Psoas muscle (tissue), 8 donors: ENCODE data around the gene PHLPP1. TPM values are rescaled to one million over a fixed set of nuclear protein-coding genes. Genes with fewer than 3 reads are reported as not detected.

Source experiments
- ATAC-seq, 4 donors: fragments of 200-7000 bp; cut with Tn5 transposase; one replicate each; pipeline ENCODE4 v1.9.1; 2020; ENCODE audit warnings: moderate library complexity in 3 of 4, mild to moderate bottlenecking in 2 of 4
- DNase-seq, 2 donors: peaks; one replicate each; pipeline ENCODE4 v3.0.0-alpha.2; 2020
- H3K27ac ChIP-seq: fragments of 200-600 bp; one replicate; pipeline ENCODE4 v1.8.0; 2022
- H3K27me3 ChIP-seq, 3 donors: fragments of 200-600 bp in 1 of 3; one replicate each; pipeline versions ENCODE4 v1.6.1 to v1.8.0; 2013 to 2022; ENCODE audit warnings: low read length in 2 of 3, mild to moderate bottlenecking in 2 of 3, moderate library complexity in 1 of 3; ENCODE audit not compliant: insufficient read depth in 3 of 3
- H3K36me3 ChIP-seq, 2 donors: fragments of 200-600 bp in 1 of 2; one replicate each; pipeline versions ENCODE4 v1.6.1 to v1.8.0; 2013 to 2022; ENCODE audit warnings: low read depth in 1 of 2, mild to moderate bottlenecking in 1 of 2, moderate library complexity in 1 of 2; ENCODE audit not compliant: insufficient read depth in 1 of 2
- H3K4me1 ChIP-seq: fragments of 200-600 bp; one replicate; pipeline ENCODE4 v1.8.0; 2022
- H3K4me3 ChIP-seq: fragments of 200-600 bp; one replicate; pipeline ENCODE4 v1.8.0; 2022; ENCODE audit warnings: mild to moderate bottlenecking
- H3K9me3 ChIP-seq: fragments of 200-600 bp; one replicate; pipeline ENCODE4 v1.8.0; 2022
- CTCF ChIP-seq: fragments of 200-600 bp; IDR thresholded peaks from one replicate; pipeline ENCODE4 v1.8.0; 2022; ENCODE audit warnings: antibody characterized with exemption
- WGBS, 3 donors: extraction: QIAGEN DNeasy Blood & Tissue Kit; methylation state at CpG; one replicate each; pipeline versions ENCODE4 v1.1.6 to v1.1.7; 2013; 5-methylcytosine and 5-hydroxymethylcytosine counted together
- intact Hi-C, 2 donors: fragments of 100-400 bp; cut with DNase I; formaldehyde crosslinking; loops; one replicate each; pipeline versions ENCODE4 v1.11.0 to v1.14.2; 2022
- polyA plus RNA-seq, 3 donors: library from polyadenylated mRNA; stranded (reverse); fragments of 200-250 nt; gene quantifications; one replicate each; pipeline ENCODE4 v1.2.3, GENCODE V29; 2013
- total RNA-seq, 4 donors: library from RNA; stranded (reverse); fragmentation: NEBNext Ultra II Directional in 2 of 4; extraction: Animal tissue kit (Norgen Biotek cat#: 25700) in 2 of 4; gene quantifications; one replicate each; pipeline versions ENCODE4 v1.2.1 to v1.2.4, GENCODE V29; 2021 to 2023
- donor health status: healthy with polysubstance abuse.
- donor health status: DM: no; HTN: no; CAD: no; lungs with moderate emphysema.
- donor health status: Bipolar disorder and iron deficiency.
- donor health status: healthy.
- donor health status: DM: yes; HTN: yes; CAD: no.
- donor health status: DM: no; HTN: no; CAD: no.
- donor health status: DM: no; HTN: no; CAD: no.
- donor health status: DM: yes; HTN: yes; CAD: no.

The PHLPP1 gene
- total and polyA plus RNA-seq, 7 donors, result 0.79 to 6.4 (median 3.5) TPM

DNA sequence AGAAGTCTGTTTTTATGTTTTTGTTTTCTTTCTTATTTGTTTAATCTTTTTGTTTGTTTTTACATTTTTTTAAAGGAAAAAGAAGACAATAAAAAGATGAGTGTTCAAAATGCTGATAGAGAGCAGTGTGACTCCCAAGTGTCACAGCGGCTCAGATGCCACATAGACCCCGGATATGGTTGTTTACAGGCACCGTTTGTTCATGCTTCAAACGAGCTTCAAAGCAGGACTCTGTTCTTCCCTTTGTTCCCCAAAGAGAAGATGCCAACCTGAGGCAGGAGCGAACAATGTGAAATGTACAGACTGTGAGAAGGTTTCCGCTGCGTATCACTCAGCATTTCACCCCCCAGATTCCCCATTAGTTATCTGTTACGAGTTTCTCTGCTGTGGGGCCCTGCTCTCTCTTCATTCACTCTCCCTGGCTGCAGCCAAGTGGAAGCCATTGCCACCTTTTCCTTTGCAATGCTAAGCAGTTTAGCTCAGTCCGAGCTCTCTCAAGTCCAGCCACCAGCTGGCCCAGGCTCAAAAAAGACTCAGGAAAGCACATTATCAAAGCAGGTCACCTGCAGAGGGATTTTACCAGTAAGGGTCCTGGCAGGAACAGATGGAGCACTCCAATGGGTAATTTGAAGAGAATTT is 36.4 kb upstream of the PHLPP1 start:
- Histone ChIP-seq H3K9me3 (no peaks in the 10 kb centered on the region), H3K4me1 (no peaks in the 10 kb centered on the region), H3K4me3 (no peak overlapping the region), H3K27ac (no peak overlapping the region), H3K27me3 (no peaks in the 10 kb centered on the region), H3K36me3 (no peaks in the 10 kb centered on the region)
- DNase-seq (no peak), ATAC-seq (no peak)
- intact Hi-C loops, result no loop called here
- TF ChIP-seq CTCF, result no peak
- WGBS, 3 donors, result 65 to 72% (median 67%) methylated on average over 9 of the region's 9 CpGs

DNA sequence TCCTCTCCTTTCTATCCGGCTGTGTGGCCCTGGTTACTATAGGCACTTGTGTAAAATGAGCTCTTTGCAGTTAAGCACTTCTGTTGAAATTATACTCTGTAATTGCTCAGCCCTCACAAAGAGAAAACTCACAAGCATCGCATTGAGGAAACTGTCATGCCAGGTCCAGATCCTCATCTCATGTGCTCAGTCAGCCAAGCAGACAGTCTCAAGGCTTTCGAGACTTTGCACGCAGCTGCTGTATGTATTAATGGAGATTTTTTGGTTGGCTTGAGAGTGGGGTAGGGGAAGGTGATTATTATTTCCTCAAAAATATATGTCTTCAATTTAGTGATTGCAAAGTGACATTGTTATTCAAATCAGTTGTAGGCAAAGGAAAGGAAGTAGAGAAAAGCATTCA is 33.0 kb upstream of the PHLPP1 start:
- 40 to 47% (median 41%) methylated on average over 4 of the region's 4 CpGs for WGBS, 3 donors
- no peak for DNase-seq
- ATAC-seq, result no peak
- H3K36me3 ChIP-seq, result no peaks in the 10 kb centered on the region
- no peak for TF ChIP-seq CTCF
- no peak overlapping the region for H3K4me3 ChIP-seq
- H3K4me1 ChIP-seq, result no peaks in the 10 kb centered on the region
- H3K27me3 ChIP-seq, result no peaks in the 10 kb centered on the region
- H3K9me3 ChIP-seq, result no peaks in the 10 kb centered on the region
- no peak overlapping the region for H3K27ac ChIP-seq
- intact Hi-C loops, result no loop called here

GRCh38 chr18:62683935-62684334 is 31.4 kb upstream of the PHLPP1 start:
- Histone ChIP-seq H3K27me3 (no peaks in the 10 kb centered on the region), H3K4me1 (no peaks in the 10 kb centered on the region), H3K4me3 (no peak overlapping the region), H3K36me3 (no peaks in the 10 kb centered on the region), H3K27ac (no peak overlapping the region), H3K9me3 (peaks cover 5% of the 10 kb centered on the region)
- ATAC-seq, result no peak
- no peak for DNase-seq
- intact Hi-C loops, result no loop called here
- no peak for TF ChIP-seq CTCF
- WGBS, 3 donors, result 42 to 59% (median 47%) methylated on average over 4 of the region's 4 CpGs

DNA sequence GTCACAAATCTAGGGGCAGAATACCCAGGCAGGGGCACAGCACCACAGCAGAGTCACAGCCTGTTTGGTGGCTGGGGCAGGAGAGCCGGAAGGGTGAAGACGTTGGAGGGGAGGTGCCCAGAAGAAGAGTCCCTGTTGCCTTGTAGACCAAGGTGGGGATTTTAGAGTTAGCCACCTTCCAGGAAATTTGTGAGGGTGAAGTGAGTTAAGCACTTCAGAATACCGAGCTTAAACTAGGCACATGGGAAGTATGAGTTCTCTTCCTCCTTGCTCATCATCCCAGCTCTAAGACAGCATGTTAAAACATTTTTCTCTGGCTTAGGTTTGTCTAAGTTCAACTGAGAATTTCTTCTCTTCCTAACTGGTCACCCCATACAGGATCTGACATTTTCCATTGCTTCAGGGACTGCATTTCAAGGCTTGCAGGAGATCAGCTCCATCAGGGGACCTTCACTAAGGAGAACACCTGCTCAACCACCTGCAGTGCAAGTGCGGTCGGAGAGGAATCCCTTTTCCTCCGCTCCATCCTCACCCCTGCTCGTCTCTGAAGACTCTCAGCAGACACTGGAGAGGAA is 26.5 kb upstream of the PHLPP1 start:
- intact Hi-C loops, result no loop called here
- H3K27ac ChIP-seq, result no peak overlapping the region
- H3K27me3 ChIP-seq, result no peaks in the 10 kb centered on the region
- peaks cover 8% of the 10 kb centered on the region for H3K9me3 ChIP-seq
- ATAC-seq (no peak), DNase-seq (no peak)
- H3K36me3 ChIP-seq, result no peaks in the 10 kb centered on the region
- no peak overlapping the region for H3K4me3 ChIP-seq
- TF ChIP-seq CTCF, result no peak
- 92 to 95% (median 95%) methylated on average over 7 of the region's 7 CpGs for WGBS, 3 donors
- no peaks in the 10 kb centered on the region for H3K4me1 ChIP-seq
